ENCODE data around the gene SUFU.

The SUFU gene

DNA sequence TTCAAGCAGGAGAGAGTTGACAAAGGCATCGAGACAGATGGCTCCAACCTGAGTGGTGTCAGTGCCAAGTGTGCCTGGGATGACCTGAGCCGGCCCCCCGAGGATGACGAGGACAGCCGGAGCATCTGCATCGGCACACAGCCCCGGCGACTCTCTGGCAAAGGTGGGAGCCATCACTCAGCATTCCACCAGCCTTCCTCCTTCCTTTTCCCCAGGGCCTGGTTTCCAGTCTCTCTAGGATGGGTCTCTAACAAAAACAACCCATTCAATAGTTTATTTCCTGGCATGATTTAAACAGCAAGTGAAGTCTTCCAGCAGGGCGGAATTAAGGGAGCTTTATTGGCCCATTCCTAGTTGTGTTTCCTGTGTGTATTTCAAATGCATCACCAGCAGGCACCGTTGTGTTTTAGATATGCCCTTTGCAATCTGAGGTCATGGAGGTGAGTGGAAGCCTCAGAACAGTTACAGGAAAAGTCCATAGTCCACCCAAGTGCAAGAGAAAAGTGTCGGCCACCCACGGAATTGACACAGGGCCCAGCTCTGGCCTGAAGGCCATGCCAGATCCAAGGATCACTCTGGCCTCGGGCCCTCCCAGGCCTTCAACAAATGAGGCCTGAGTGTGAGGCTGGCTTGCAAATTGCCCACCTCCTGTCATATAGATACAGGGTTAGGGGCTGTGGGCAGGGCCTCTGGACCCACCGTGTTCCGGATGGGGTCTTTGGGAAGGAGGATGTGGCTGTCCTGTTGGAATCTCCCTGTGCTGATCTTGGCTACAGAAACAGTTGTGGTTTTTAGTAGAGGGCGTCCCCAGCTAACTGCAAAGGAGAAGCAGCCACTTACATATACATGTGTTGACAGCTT lies 93.6 kb downstream of the SUFU start:
- DNase-seq: peak; percentile 29

DNA sequence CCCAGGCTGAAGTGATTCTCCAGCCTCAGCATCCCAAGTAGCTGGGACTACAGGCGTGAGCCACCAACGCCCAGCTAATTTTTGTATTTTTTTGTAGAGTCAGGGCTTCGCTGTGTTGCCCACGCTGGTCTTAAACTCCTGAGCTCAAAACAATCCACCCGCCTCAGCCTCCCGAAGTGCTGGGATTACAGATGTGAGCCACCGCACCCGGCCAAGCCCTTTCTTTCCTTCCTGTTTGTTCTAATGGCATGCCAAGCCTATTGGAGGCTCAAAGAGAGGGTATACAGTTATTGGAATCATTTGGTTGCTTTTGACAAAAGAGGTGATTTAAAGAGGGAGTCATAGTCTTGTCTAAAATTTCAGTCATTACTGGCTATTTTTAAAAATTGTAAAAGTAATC lies 94.5 kb downstream of the SUFU start:
- DNase-seq: no peak

DNA sequence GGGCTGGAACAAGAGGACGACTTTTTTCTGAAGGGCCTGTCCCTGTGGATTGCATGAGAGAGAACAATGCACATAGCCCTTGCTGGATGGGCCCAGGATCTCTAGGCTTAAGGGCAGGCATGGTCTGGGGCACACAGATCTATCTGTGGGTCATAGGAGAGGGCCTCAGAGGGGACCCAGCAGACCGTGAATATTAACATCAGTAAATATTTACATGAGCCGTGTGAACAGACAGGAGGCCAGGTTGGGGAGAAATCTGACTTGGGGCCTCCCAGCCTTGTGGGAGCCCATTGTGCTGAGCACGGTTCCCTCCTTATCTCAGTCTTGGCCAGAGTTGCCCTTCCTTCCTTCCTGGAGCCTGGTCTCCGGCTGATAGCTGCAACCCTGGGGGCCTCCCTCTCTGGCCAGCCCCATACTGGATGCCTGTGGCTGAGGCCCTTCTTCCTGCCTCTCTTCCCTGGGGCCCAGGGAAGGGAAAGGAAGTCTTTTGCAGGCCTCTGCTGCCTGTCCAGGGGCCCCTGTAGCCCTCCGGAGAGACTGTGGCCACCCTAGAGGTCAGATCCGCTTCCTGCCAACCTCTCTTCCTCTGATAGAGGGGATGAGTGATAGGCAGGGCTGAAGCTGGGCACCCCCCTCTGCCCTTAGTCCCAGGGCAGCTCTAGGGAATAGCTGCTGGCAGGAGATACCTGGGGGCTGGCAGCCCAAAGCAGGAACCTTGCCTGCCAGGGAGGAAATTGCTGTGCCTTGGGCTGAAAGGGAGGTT lies 96.0 kb downstream of the SUFU start:
- peak; percentile 57 for DNase-seq

DNA sequence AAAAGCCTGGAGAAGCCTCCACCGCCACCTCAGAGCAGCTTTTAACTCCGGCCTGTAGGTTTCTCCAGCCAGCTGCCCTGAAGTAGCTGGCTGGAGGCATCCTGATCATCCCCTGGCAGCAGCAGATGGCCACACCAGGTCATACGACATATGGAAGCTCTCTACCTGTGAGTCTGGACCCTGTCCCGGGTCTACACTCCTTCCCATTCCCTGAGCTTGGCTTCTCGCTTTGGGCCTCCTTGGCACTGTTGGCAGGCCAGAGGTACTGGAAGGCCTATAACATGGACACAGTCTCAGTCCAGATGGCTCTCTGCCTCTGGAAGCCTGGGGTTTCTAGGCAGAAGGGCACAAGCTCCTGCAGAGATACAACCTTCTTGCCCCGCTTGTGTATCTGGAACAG lies 97.0 kb downstream of the SUFU start:
- peak; percentile 46 for DNase-seq

DNA sequence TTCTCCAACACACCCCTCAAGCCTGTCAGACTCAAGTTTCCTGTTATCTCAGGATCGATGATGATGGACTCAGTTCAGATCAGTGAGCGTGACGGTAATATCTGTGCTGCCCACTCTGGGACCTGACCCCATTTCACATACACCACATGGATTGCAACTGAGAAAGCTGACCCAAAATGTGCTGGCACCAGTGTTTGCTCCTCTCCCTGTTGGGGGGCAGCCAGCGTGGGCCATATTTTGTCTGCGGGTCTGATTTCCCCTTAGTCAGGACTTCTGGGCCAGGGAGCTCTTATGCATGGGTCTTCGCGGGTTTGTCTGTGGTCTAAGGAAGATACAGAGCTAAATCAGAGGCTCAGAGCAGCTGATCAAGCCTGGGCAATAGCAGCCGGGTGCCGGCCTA lies 97.9 kb downstream of the SUFU start:
- peak; percentile 23 for DNase-seq

DNA sequence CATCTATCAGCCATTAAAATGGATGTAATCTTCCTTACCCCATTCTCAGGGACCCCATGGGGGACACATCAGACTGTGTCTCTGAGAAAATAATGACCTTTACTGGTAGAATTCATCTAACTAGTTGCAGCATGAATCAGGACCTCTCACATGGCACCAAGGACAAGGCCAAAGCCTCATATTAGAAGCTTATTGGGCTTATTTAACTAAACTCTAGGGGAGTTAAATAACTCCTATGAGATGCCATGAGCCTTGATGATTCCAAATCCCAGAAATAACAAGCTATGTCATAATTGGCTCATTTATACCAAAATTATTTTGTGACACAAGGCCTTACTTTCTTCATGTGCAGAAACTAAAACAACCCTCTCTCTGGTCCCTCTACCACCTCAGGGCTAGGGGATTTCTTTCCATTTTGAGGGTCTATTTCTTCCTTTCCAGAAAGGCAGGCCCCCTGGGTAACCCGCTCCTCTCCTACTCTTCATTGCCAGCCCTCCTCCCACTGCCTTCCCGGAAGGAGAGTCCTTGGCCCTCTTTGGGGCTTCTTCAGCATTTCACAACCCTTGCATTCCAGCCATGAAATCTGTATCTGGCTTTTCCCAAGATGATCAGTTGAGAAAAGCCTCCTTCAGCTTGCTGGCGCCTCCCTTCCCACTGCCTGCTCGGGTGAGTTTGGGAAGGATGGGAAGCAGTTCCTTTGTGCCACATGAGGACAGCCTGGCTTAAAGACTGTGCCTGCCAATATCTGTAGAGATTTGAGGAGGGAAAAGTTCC lies 98.7 kb downstream of the SUFU start:
- DNase-seq: peak; percentile 47

DNA sequence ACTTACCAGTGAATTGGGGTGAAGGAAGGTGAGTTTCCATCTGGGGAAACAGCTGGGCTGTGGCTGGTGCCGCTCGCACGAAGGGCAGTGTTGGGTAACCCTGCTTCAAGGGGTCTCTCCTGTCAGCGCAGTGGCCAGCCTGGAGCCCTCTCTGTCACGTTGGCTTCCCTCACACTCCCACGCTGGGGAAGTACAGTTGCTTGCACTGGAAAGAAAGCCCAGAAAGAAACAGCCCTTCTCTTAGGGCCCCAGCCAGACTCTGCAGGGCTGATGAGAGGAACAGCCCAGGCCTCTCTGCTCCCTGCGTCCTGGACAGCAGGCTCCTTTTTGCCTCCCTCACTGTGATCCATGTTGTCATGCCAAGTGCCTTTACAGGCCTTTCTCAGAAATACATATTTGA lies 100.2 kb downstream of the SUFU start:
- no peak for DNase-seq

DNA sequence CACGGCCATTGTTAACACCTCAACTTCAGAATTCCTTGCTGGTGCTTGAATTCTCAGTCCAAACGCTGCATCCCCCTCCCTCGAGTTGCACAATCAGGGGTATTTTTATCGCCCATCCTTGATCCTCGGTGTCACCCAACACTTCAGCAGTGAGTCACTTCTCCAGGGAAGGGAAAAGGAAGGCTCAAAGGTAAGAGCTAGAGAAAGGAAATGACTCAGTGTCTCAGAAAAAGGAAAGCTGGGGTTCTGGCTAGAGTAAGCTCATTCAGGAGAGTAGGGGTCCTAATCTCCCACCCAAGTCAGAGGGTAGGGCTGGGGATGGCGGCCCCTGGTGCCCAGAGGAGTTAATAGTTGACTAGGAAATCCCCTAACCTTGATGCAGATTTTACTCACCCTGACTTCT lies 100.7 kb downstream of the SUFU start:
- DNase-seq: peak; percentile 79

DNA sequence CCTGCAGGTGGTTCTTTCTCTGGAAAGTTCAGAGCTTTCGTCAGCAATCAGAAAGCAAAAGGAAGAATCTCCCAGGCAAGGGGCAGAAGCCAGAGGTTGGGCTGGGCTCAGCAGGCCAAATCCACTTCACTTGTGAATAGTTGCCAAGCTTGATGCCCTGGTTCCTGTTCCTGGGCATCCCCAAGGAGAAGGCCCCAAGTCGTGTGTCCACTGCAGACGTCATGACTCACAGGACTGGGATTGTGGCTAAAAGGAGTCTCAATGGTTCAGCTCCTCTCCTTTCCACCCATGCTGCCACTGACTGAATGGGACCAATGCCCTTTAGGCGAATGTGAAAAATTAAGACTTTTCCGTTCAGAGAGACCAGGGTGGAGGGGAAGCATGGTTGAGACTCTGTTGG lies 101.9 kb downstream of the SUFU start:
- DNase-seq: peak; percentile 68

DNA sequence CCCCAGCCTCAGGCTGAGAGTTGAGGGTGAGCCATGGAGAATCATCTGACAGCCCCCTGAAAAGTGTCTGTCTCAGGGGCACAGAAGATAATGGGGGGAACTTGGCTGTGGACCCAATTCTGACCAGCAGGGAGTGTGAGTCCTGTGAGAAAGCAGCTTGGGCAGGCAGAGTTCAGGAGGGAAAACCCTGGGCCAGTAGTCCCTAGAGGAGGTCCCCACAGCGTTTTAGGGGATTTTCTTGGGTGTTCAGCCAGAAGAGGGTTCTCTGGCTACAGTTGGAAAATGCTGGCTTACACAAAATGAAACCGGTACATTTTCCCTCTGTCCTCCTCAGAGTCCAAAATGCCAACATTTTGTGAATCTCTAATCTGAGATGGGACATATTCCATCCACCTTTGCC lies 104.7 kb downstream of the SUFU start:
- peak; percentile 42 for DNase-seq

DNA sequence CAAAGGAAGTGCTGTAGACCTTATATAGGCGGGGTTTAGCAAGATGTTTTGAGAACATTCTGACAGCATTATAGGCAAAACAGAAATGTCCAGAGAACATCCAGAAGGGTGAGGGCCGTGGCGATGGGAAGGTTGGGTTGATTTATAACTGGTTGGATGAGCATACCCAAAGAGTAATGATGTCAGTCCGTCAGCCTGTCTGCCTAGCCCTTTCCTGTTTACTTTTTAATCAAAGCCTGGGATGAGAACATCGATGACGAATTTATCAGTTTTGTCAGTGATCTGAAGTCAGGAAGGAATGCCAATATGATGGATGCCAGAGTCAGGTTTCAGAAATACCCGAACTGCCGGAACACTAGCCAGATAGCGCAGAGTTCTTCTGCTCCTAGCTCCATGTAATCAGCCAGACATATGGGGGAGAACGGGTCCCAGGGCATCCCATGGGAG lies 106.7 kb downstream of the SUFU start:
- peak; percentile 51 for DNase-seq

DNA sequence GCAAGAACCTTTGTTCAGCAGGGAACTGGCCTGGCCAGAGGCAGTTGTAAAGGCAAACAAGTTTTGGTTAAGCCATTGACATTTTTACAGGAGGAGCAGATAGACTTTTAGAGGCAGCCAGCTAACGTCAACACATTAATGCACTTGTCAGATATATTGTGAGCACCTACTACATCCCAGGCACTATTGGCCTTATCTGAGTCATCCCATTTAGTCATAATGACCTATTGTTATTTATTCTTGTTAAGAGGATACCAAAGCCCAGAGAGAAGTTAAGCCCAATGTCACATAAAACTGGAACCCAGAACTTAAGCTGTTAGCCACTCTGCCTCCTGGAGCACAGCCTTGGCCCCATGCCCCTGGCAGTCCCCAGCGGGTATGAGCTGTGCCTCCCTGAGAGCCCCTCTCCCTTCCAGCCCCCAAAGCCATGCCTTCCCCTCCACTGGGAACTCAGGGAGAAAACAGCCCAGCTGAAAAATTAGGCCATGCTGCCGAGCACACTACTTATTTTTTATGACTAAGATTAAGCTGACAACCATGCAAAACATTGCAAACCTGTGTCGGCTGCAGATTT lies 107.8 kb downstream of the SUFU start:
- DNase-seq: peak; percentile 43

DNA sequence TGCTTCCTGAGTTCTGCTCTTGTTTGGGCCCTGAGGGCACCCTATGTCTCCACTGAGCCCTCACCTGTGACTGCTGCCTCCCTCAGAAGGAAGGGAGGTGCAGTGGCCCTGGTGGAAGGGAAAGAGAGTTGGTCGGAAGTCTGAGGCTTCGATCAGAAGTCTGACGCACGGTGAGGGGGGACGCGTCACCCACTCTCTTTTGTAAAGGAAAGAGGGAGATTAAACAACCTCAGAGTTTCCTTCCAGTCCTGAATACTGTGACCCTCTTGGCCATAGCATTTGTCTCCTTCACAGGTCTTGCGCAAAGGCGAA lies 109.1 kb downstream of the SUFU start:
- DNase-seq: no peak

DNA sequence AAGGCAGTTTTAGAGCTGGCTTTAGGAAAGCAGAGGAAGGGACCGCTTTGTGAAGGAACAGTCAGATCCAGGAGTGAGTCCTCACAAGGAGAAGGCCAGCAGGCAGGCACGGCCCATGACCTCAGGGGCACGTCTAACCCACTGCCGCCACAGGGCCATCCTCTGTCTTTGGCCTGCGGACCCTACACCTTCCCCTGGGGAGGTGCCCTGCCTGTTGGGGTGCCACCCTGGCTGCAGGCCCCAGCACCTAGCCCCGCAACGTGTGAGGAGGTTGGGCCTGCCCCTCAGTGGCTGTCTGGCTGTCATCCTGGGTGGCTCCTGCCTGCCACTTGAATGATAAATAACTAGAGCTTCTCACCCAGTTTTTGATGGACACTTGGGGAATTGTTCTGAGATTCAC lies 109.5 kb downstream of the SUFU start:
- no peak for DNase-seq

DNA sequence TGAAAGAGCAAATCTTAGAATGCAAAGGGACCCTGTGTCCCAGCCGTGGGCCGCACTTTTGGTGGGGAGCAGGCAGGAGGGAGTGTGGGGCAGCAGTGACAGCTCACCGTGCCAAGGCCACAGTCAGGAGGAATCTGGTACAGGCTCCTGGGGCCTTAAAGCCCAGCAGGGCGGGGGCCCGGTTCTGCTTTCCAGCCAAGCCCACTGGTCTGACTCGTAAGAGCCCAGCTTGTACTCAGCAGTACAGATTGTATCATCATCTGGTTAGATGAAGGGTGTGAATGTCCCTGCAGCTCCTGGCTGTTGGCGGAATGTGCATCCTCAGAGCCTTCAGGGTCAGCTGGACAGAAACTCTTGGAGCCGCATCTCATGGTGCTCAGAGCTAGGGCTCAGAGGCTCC lies 110.0 kb downstream of the SUFU start:
- no peak for DNase-seq

DNA sequence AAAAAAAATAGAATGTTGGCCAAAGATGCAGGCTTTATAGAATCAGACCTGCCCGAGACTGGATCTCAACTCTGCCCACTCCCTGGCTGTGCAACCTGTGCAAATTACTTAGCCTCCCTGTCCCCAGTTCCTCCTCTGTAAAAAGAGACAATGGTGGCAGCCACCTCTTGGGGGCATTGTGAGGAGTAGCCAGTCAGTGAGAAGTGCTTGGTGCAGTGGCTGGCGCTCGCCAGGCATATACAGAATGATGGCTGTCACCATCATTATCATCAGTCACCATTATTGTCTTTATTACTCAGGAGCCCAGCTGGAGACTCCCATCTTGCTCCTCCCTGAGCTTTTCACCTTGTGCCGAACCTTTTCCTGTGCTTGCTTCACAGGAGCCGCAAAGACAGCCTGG lies 111.1 kb downstream of the SUFU start:
- no peak for DNase-seq

DNA sequence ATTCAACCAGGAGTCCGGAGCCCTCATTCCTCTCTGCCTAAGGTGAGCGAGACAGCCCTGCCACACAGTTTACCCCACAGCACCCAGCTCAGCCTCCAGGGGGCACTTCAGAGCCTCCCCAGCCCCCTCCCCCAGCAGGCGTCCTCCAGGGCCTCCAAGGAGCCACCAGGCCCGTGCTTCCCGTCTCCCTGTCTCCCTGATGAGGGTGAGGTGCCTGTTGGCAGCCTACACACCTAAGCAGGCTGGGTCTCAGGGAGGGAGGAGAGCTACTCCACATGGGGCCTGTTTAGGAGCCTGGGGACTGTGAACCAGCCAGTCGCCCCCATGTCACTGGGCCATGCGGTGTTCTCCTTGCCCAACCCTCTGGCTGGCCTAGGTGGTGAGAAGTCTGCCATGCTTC lies 111.6 kb downstream of the SUFU start:
- peak; percentile 74 for DNase-seq

DNA sequence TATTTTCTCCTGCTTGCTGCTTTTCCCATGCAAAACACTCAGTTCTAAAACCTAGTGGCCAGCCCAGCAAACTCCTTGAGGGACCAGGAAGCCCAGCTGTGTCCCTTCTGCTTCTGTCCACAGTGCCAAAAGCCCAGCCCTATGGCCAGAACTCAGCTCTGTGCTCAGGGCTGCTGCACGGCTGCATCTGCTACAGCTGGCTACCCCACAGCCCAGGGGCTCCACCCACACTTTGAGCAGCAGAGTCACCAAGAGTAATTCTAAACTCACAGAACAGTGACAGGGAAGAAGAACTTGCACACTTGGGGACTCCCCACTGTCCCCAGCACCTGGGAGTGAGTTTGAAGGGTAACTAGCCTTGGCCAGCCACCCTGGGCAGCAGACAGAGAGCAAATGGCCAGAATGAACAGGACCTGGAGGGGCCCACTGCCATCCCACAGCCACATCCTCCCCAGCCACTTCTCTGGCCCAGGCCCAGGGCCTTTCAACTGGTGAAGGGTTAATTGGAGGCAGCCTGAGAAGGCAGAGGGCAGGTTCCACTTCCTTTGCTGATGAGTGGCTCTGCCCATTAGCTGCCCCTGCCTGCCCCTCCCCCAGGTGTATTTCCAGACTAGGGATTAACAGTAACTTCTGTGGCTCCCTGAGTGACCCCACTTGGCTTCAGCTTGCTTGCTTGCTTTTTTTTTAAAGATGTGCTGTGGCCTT lies 112.4 kb downstream of the SUFU start:
- DNase-seq: no peak

DNA sequence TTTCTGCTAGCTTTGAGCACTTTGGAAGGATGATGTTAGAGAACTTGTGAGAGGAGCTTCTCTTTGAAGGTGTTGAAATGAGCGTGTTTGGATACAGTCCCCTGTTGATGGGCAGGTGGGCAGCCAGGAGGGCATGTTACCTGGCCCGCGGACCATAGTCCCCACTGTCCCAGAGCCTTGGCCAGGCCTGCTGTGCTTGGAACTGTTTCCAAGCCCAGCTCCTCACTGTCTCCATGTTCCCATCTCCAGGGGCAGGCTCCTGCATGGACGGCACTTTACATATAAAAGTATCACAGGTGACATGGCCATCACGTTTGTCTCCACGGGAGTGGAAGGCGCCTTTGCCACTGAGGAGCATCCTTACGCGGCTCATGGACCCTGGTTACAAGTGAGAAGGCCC lies 113.3 kb downstream of the SUFU start:
- DNase-seq: no peak

DNA sequence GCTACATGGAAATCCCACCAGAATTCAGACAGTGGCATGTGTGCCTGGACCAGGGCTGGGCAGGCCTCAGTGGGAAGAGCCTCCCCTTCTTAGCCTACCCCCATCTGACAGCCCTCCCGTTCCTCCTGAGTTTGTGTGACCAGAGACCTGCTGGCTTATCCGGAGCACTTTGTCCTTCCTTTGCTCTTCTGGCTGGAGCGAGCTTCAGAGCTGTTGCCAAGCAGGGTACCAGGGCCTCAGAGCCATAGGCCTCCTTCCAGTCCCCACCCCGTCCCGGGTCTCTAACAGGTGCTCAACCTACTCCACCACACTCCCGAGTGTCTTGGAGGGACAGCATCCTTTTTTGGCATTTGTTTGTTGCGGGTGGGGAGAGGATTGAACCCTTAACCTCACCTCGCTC lies 114.0 kb downstream of the SUFU start:
- DNase-seq: no peak

DNA sequence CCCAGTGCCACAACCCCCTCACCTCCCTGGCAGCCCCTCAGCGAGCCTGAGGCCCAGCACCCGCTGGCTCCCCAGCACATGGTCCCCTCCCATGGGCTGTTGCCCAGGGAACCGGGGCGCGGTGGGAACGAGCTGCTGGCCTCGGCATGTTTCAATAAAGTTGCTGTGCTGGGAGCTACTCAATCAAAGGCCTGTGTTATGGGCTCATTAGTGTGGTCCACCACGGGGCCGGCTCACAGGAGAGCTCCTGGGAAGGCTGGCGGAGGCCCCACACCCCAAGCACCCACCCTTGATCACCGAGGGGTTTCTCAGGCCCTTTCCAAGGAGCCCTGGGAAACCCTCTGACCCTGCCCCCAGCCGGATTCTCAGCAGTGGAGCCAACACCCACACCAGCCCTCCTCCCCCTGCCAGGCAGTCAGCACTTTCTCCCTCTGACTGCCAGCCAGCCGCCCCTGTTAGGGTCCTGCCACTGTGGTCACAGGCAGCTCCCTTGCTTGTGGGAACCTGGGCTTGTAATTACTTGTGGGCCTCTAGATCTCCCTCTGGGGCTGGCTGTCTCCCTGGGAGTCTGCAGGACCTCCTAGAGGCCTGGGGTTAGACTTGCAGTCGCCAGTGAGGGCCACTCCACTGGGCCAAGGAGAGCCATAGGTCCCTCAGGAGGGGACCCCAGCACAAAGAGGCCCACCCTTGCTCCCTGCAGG lies 115.7 kb downstream of the SUFU start:
- DNase-seq: no peak

DNA sequence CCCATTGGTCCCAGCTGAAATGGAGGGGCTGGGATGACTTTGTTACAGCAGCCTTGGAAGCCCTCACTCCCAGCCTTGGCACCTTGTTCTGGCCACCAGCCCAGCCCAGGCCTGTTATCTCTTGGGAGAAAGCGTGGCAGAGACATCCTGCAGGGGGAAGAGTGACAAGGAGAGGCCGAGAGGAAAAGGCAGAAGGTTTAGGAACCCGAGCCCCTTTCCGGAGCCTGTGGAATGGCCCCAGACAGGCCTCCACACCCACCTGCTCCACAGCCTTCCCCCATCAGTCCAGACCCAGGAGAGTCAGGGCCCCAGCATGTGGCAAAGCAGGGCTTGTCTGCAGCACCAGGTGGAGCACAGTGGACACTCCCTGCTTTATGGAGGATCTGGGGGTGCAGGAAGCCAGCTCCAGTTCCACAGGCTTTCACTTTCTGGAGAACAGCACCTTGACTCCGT lies 116.4 kb downstream of the SUFU start:
- no peak for DNase-seq
